Aorta (tissue), 5 donors: ENCODE results near the gene RETREG3. TPM values are rescaled to one million over a fixed set of nuclear protein-coding genes. Genes with fewer than 3 reads are reported as not detected.
"Not testable (repeated sequence)": the region's sequence is repeated elsewhere in the genome, so short reads cannot be mapped to it uniquely, and the experiment has no call there.

Experiments used
- ATAC-seq: fragments of 200-7000 bp; cut with Tn5 transposase; one replicate; pipeline ENCODE4 v1.9.1; 2022; ENCODE audit warnings: moderate library complexity; ENCODE audit not compliant: low FRiP score
- DNase-seq, 2 donors: peaks; one replicate each; pipeline ENCODE4 v3.0.0-alpha.2; 2020
- H3K27ac ChIP-seq, 2 donors: one replicate each; pipeline ENCODE4 v1.5.1; 2013; ENCODE audit warnings: low read length in 2 of 2, mild to moderate bottlenecking in 2 of 2, moderate library complexity in 2 of 2, control low read depth in 1 of 2, inconsistent platforms in 1 of 2, low read depth in 1 of 2
- H3K27me3 ChIP-seq, 2 donors: one replicate each; pipeline ENCODE4 v1.6.1; 2013; ENCODE audit warnings: control low read depth in 1 of 2, low read length in 1 of 2, mild to moderate bottlenecking in 1 of 2, moderate library complexity in 1 of 2; ENCODE audit not compliant: insufficient read depth in 2 of 2, control insufficient read depth in 1 of 2
- H3K36me3 ChIP-seq, 2 donors: one replicate each; pipeline ENCODE4 v1.6.1; 2013; ENCODE audit warnings: control low read depth in 1 of 2, low read length in 1 of 2, mild to moderate bottlenecking in 1 of 2; ENCODE audit not compliant: insufficient read depth in 2 of 2, control insufficient read depth in 1 of 2
- H3K4me1 ChIP-seq, 2 donors: one replicate each; pipeline ENCODE4 v1.6.1; 2013; ENCODE audit warnings: low read length in 2 of 2, control low read depth in 1 of 2, mild to moderate bottlenecking in 1 of 2, moderate library complexity in 1 of 2; ENCODE audit not compliant: insufficient read depth in 2 of 2, control insufficient read depth in 1 of 2
- H3K4me3 ChIP-seq, 2 donors: one replicate each; pipeline ENCODE4 v1.5.1; 2013; ENCODE audit warnings: low read length in 2 of 2, control low read depth in 1 of 2, mild to moderate bottlenecking in 1 of 2
- H3K9me3 ChIP-seq: one replicate; pipeline ENCODE4 v1.6.1; 2013; ENCODE audit warnings: mild to moderate bottlenecking, low read length; ENCODE audit not compliant: control insufficient read depth
- WGBS, 2 donors: extraction: QIAGEN DNeasy Blood & Tissue Kit; methylation state at CpG; one replicate each; pipeline ENCODE4 v1.1.7; 2013; 5-methylcytosine and 5-hydroxymethylcytosine counted together
- intact Hi-C, 2 donors: fragments of 100-400 bp; cut with DNase I; formaldehyde crosslinking; loops; one replicate each; pipeline versions ENCODE4 v1.14.2 to v1.15.0; 2022
- polyA plus RNA-seq, 2 donors: library from polyadenylated mRNA; stranded (reverse); fragments of 200-250 nt; gene quantifications; one replicate each; pipeline ENCODE4 v1.2.3, GENCODE V29; 2013
- total RNA-seq, 2 donors: library from RNA; stranded (reverse); fragmentation: NEBNext Ultra II Directional; extraction: Animal tissue kit (Norgen Biotek cat#: 25700); gene quantifications; one replicate each; pipeline ENCODE4 v1.2.1, GENCODE V29; 2021
- donor health status: healthy with polysubstance abuse.
- donor health status: Bipolar disorder and iron deficiency.
- donor health status: DM: no; HTN: no; CAD: no.
- donor health status: DM: no; HTN: no; CAD: no.
- donor health status: DM: yes; HTN: yes; CAD: no.

RETREG3 gene
- total and polyA plus RNA-seq, 4 donors: 11.5 to 54.1 (median 35.3) TPM

DNA sequence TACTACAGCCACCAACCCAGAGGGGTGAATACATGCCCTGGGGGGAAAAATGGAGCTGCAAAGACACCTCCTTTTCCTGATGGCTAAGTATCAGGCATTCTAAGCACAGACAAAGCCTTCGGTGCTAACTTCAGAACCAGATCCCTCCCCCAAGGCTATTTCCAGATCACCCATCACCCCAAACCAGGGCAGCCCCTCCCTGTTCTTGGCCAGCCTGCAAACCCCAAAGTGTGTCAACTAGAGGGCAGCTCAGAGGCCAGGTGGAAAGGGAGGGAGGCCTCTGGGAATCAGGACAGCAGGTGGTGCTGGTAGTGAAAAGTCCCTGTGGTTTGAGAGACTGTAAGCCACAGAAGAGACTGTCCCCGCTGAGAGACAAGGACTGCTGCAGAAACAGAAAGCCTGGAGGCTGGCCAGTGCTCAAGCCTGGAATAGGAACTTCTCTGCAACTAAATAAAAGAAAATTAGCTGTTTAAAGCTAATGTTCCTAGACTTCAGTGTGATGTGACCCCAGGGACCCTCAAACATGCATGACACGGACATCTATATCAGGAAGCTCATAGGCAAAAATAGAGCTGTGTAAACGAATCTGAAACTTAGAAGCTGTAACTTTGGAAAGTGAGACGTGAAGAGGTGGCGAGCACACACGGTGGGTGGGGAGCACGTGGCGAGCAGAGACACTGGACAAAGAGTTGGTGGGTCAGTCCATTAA is 9.4 kb upstream of the RETREG3 start:
- intact Hi-C loops: no loop called here
- no peaks in the 10 kb centered on the region for H3K27me3 ChIP-seq
- no peak overlapping the region for H3K4me3 ChIP-seq
- no peaks in the 10 kb centered on the region for H3K36me3 ChIP-seq
- DNase-seq: no peak
- H3K9me3 ChIP-seq: no peaks in the 10 kb centered on the region
- ATAC-seq: peak; percentile 48
- H3K27ac ChIP-seq: no peak overlapping the region
- WGBS, 2 donors: 31 to 33% methylated on average over 9 of the region's 9 CpGs
- H3K4me1 ChIP-seq: no peaks in the 10 kb centered on the region

DNA sequence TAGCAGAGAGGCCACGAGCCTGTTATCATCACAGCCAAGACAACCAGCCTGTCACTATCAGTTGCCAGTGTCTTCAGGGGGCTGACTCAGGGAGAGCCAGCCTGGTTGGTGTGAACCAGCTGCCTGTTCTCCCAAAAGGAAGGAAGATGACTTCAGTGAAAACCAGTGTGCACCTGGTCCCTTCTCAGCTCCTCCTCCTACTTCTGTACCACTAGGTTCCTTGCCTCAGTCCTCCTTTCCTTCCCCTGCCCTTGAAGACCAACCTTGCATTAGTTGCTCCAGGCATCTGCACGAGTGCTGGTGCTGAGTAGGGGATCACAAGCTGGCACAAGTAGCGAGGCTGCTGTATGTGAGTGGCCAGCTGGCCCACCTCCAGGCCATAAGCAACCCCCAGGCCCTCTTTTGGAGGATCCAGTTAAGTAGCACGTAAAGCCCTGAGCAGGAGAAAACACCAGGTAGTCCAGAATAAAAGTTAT is 8.8 kb upstream of the RETREG3 start:
- no peaks in the 10 kb centered on the region for H3K9me3 ChIP-seq
- DNase-seq (no peak), ATAC-seq (peak; percentile 11)
- intact Hi-C loops: no loop called here
- 43% methylated on average over 4 of the region's 4 CpGs for WGBS, 2 donors
- no peak overlapping the region for H3K4me3 ChIP-seq
- H3K36me3 ChIP-seq: no peaks in the 10 kb centered on the region
- H3K4me1 ChIP-seq: no peaks in the 10 kb centered on the region
- no peaks in the 10 kb centered on the region for H3K27me3 ChIP-seq
- H3K27ac ChIP-seq: no peak overlapping the region

DNA sequence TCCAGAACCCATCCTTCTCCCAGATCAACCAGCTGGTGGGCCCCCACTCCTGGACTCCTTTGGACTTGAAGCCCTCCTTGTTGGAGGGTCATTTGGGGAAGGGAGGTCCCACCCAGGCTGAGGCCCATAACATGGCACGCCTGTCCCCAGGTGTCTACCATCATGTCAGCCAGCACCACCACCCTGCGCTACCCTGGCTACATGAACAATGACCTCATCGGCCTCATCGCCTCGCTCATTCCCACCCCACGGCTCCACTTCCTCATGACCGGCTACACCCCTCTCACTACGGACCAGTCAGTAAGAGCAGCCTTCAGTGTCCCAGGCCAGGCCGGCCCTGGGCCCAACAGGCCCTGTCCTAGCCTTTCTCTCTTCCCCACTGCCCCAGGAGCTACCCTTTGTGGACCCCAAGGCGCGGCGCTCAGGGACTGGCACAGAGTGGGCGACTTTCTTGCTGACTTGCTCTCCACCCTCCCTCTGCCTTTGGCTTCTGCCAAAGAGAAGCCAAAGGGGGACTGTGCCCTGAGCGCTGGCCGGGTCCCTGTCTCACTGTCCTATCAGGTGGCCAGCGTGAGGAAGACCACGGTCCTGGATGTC is 4.6 kb upstream of the RETREG3 start:
- H3K36me3 ChIP-seq: no peaks in the 10 kb centered on the region

DNA sequence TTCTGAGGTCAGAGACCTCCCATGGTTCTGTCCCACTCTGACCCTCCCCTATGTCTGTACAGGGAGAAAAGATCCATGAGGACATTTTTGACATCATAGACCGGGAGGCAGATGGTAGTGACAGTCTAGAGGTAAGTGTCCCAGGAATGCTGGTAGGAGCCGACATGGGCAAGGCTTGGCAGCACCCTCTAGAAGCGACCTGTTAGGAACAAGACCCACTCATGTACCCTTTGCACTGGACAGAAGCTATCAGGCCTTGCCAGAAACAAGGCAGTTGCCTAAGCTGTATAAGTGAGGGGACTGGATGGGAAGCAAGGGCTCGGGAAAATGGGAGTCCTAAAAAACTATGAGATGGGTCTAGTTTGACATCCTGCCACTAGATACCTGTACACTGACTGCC is 2.8 kb upstream of the RETREG3 start:
- DNase-seq (no peak), ATAC-seq (no peak)
- no peaks in the 10 kb centered on the region for H3K36me3 ChIP-seq
- 92 to 95% methylated on average over 4 of the region's 4 CpGs for WGBS, 2 donors
- no peaks in the 10 kb centered on the region for H3K27me3 ChIP-seq
- no peaks in the 10 kb centered on the region for H3K4me1 ChIP-seq
- no peak overlapping the region for H3K4me3 ChIP-seq
- no peaks in the 10 kb centered on the region for H3K9me3 ChIP-seq
- H3K27ac ChIP-seq: no peak overlapping the region
- intact Hi-C loops: loop anchor here (5.0 kb wide), 2 partner anchors 45 to 50 kb away; partner anchors contain the start of gene TUBG2 (in 1 of the 2)

More for the DNA sequence above, 4.6 kb upstream of the RETREG3 start:
- no peaks in the 10 kb centered on the region for H3K27me3 ChIP-seq
- no peak overlapping the region for H3K4me3 ChIP-seq
- no peaks in the 10 kb centered on the region for H3K9me3 ChIP-seq
- DNase-seq (no peak), ATAC-seq (no peak)
- no peak overlapping the region for H3K27ac ChIP-seq
- H3K4me1 ChIP-seq: no peaks in the 10 kb centered on the region
- intact Hi-C loops: loop anchor here (5.0 kb wide), 2 partner anchors 44 to 49 kb away; partner anchors contain the start of gene TUBG2 (in 1 of the 2)
- WGBS, 2 donors: 94 to 95% methylated on average over 17 of the region's 17 CpGs

DNA sequence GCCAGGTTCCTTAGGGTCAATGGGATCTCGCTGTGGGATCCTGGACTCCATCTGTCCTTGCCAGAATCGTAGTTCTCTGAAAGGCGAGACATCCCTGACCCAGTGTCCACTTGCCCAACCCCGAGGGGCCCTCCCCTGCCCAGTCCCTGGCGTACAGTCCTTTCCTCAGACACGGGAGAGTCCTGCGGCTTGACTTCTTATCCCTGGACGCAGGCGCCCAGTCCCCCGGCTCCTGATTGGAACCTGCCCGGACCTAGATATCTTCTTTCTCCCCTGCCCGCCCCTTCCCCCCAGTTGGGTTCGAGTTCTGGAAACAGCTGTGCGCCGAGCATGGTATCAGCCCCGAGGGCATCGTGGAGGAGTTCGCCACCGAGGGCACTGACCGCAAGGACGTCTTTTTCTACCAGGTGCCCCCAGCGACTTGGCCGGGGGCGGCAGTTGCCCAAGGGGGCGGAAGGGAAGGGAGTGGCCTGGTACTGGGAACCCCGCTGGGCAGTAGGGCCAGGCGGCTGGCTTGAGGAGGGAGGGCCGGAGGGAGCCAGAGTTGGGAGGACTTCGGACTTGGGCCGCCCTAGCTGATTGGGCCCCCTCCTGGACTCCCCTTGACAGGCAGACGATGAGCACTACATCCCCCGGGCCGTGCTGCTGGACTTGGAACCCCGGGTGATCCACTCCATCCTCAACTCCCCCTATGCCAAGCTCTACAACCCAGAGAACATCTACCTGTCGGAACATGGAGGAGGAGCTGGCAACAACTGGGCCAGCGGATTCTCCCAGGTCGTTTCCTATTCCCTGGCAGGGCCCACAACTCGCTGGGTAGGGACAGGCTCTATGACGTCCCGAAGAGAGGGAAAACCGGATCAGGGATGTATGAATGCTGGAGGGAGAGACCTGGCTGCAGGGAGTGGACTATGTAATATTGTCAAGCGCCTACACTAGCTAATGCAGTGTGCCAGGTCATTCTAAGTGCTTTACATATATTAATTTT is 934 bp upstream of the RETREG3 start:
- not testable (repeated sequence) for H3K27me3 ChIP-seq, H3K4me1 ChIP-seq, H3K36me3 ChIP-seq, H3K9me3 ChIP-seq
- H3K4me3 ChIP-seq: peak overlapping the region; percentile 80 to 82
- H3K27ac ChIP-seq: peak overlapping the region in 1 of 2 donors; percentile 25
- DNase-seq (peak; percentile 58 to 85), ATAC-seq (peak; percentile 52)
- 6% methylated on average over 34 to 35 of the region's 42 CpGs for WGBS, 2 donors
- intact Hi-C loops: loop anchor here (2.0 to 5.0 kb wide), 4 partner anchors 47 to 72 kb away; partner anchors contain the start of genes CCR10 (in 1 of the 2), CNTNAP1 (in 1 of the 2) and TUBG2 (in 1 of the 2)

DNA sequence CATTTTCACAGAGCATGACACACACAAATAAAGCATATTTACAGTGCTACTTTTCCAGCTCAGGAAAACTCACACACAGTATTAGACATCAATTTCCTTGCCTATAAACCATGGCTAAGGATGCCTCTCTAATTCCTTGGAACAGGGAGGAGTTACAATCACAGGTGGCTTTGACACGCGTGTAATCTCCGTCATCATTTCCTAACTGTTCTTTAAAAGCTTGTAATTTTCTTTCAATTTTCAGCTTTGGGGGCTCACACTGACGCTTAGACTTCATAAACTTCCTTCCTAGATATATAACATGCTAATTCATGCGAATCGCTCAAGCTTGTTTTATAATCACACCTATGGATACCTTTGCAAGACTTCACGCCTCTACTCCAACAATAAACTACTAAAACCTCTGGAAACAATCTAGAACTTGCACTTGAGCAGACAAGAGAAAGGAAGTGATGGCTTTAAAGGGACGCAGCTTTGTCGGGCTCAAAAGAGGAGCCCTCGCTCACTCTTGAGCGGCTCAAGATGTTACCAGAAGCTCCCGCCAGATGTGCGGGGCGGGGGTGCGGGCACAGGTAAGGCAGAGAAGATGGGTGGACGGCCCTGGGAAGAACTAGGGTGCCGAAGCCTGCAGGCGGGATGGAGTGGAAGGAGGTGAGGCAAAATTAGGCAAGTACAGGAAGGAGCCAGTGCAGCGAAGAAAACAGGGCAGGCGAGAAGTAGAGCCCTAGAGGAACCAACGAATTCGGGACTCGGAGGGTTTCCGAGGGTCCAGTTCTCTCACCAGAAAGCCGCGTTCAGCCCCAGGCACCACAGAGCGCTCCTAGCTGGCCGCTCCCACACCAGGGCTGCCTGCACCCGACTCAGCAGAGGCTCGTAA is 631 bp downstream of the RETREG3 start:
- no peaks in the 10 kb centered on the region for H3K27me3 ChIP-seq
- intact Hi-C loops: loop anchor here (2.0 to 5.0 kb wide), 2 partner anchors 70 to 74 kb away; partner anchors contain the start of genes CCR10 (in 1 of the 2) and CNTNAP1 (in 1 of the 2)
- H3K27ac ChIP-seq: peak overlapping the region; percentile 5 to 64
- peak; percentile 80 for ATAC-seq
- 0% methylated on average over 30 of the region's 30 CpGs for WGBS, 2 donors
- H3K36me3 ChIP-seq: peaks cover 0 to 2% of the 10 kb centered on the region in 2 donors
- H3K4me1 ChIP-seq: peaks cover 0 to 1% of the 10 kb centered on the region in 2 donors
- H3K9me3 ChIP-seq: no peaks in the 10 kb centered on the region
- DNase-seq: peak in 1 of 2 donors; percentile 51
- peak overlapping the region; percentile 64 to 97 for H3K4me3 ChIP-seq

DNA sequence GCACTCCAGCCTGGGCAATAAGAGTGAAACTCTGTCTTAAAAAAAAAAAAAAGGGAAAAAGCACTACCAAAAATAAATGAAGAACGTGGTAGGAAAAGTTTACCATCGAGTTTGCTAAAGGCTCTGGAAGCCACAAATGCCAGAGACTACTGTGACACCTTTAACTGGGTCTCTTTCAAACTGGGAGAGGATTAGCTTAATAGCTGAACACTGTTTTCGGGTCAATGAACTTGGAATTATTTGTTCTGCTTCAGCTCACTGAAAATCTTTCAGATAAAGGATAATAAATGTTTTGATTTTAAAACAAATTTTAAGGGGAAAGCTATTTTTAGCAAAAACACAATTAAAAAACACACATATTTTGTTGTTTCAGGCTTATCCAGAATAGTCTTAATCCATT is 1.4 kb downstream of the RETREG3 start:
- Histone ChIP-seq H3K9me3 (no peaks in the 10 kb centered on the region), H3K4me3 (peak overlapping the region; percentile 64 to 97), H3K36me3 (peaks cover 0 to 2% of the 10 kb centered on the region in 2 donors), H3K27ac (no peak overlapping the region), H3K27me3 (no peaks in the 10 kb centered on the region), H3K4me1 (peaks cover 0 to 1% of the 10 kb centered on the region in 2 donors)
- intact Hi-C loops: loop anchor here (2.0 to 5.0 kb wide), 2 partner anchors 71 to 75 kb away; partner anchors contain the start of genes CCR10 (in 1 of the 2) and CNTNAP1 (in 1 of the 2)
- WGBS, 2 donors: 15% methylated on average over 3 of the region's 3 CpGs
- ATAC-seq: no peak
- no peak for DNase-seq
